H1 (cell line): ENCODE data around the gene PRR5L. TPM values are rescaled to one million over a fixed set of nuclear protein-coding genes. Genes with fewer than 3 reads are reported as not detected.

Source experiments
- BCL11A ChIP-seq, 2 experiments: IDR thresholded peaks; one replicate each; pipeline ENCODE4 v1.6.1; 2011; ENCODE audit warnings: low read depth in 2 of 2, low read length in 2 of 2, mild to moderate bottlenecking in 2 of 2
- PHF8 ChIP-seq: fragments of 200-600 bp; sonication (generic); conservative IDR thresholded peaks from 2 replicates; pipeline ENCODE4 v1.7.1; 2012; ENCODE audit warnings: low read depth, mild to moderate bottlenecking, inconsistent platforms, low read length, moderate library complexity
- POU5F1 ChIP-seq: IDR thresholded peaks from 2 replicates; pipeline ENCODE4 v1.6.1; 2011; ENCODE audit warnings: low read depth, mild to moderate bottlenecking, low read length, moderate library complexity
- SIRT6 ChIP-seq: IDR thresholded peaks from one replicate; pipeline ENCODE4 v1.7.1; 2012; ENCODE audit warnings: low read length, inconsistent platforms
- SP2 ChIP-seq: IDR thresholded peaks from 2 replicates; pipeline ENCODE4 v1.6.1; 2012; ENCODE audit warnings: mild to moderate bottlenecking, low read length, inconsistent platforms
- TBP ChIP-seq: IDR thresholded peaks from 2 replicates; pipeline ENCODE4 v1.6.1; 2011; ENCODE audit warnings: low read depth, low read length, improper control_type of control experiment
- polyA plus RNA-seq, 7 experiments: library from polyadenylated mRNA; depleted of rRNA in 3 of 7; stranded (reverse) in 5 of 7; unstranded in 2 of 7; fragments of >200 nt in 5 of 7; fragments of 200-250 nt in 2 of 7; gene quantifications; 1 replicate in 5 of 7; 2 replicates in 1 of 7; 4 replicates in 1 of 7; pipeline versions ENCODE4 v1.2.1 to v1.2.3, GENCODE V29; 2011 to 2013; ENCODE audit warnings: missing spikeins in 2 of 7, mixed read lengths in 2 of 7
- total RNA-seq: library from RNA; stranded (reverse); fragmentation: NEBNext Ultra II Directional; extraction: Animal tissue kit (Norgen Biotek cat#: 25700); gene quantifications from 2 replicates; pipeline ENCODE4 v1.2.1, GENCODE V29; 2021
- TF ChIP-seq, protein P1 (sequence below): fragments of 300-600 bp; sonication (generic); IDR thresholded peaks from 2 replicates; pipeline ENCODE4 v1.7.1; 2012; ENCODE audit warnings: low read length, moderate library complexity, mild to moderate bottlenecking, inconsistent platforms; ENCODE audit not compliant: insufficient replicate concordance
- TF ChIP-seq, protein P2 (sequence below), 3 experiments: IDR thresholded peaks; 1 replicate in 2 of 3; 2 replicates in 1 of 3; pipeline versions ENCODE4 v1.5.1 to v1.6.1; 2011; ENCODE audit warnings: low read length in 3 of 3, mild to moderate bottlenecking in 3 of 3, inconsistent platforms in 2 of 3, low read depth in 1 of 3, moderate library complexity in 1 of 3; ENCODE audit not compliant: insufficient read depth in 1 of 3; ENCODE audit errors: control extremely low read depth in 1 of 3

Gene PRR5L
- total and polyA plus RNA-seq, 2 of the 8 experiments (the other 6 are each of a cell fraction or from before 2014, with no cell fraction given) = 6.6 to 10.1 TPM

DNA sequence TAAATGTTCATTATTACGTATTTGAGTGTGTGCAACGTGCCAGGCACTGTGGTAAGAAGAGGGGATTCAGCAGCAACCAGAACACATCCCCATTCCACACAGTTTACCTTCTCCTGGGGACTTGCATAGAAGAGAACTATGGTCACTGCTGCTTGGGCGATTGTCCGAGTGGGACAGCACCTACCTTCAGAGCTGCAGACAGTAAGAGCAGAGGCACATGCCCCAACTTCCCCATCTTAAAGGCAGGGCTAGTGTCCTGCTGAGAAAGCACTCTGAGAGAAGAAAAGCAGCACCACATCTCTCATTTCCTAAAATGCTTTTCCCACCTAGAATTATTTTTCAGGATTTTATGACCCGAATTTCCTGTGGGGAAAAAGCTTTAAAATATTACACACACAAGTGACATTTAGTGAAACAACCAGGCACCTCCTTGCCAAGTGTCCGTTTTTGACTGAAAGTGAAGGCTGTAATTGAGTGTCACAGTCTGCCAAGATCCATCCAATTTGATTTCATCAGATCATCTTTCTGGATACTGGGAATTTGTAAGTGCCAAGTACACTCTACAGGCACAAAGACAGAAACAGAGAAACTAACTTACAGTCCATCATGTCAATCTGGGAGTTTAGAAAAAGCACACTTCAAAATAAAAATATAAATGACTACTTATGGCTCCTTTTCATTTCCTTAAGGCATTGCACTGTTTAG, 189.4 kb downstream of the PRR5L start (continued):
- TF ChIP-seq, protein P1, sequence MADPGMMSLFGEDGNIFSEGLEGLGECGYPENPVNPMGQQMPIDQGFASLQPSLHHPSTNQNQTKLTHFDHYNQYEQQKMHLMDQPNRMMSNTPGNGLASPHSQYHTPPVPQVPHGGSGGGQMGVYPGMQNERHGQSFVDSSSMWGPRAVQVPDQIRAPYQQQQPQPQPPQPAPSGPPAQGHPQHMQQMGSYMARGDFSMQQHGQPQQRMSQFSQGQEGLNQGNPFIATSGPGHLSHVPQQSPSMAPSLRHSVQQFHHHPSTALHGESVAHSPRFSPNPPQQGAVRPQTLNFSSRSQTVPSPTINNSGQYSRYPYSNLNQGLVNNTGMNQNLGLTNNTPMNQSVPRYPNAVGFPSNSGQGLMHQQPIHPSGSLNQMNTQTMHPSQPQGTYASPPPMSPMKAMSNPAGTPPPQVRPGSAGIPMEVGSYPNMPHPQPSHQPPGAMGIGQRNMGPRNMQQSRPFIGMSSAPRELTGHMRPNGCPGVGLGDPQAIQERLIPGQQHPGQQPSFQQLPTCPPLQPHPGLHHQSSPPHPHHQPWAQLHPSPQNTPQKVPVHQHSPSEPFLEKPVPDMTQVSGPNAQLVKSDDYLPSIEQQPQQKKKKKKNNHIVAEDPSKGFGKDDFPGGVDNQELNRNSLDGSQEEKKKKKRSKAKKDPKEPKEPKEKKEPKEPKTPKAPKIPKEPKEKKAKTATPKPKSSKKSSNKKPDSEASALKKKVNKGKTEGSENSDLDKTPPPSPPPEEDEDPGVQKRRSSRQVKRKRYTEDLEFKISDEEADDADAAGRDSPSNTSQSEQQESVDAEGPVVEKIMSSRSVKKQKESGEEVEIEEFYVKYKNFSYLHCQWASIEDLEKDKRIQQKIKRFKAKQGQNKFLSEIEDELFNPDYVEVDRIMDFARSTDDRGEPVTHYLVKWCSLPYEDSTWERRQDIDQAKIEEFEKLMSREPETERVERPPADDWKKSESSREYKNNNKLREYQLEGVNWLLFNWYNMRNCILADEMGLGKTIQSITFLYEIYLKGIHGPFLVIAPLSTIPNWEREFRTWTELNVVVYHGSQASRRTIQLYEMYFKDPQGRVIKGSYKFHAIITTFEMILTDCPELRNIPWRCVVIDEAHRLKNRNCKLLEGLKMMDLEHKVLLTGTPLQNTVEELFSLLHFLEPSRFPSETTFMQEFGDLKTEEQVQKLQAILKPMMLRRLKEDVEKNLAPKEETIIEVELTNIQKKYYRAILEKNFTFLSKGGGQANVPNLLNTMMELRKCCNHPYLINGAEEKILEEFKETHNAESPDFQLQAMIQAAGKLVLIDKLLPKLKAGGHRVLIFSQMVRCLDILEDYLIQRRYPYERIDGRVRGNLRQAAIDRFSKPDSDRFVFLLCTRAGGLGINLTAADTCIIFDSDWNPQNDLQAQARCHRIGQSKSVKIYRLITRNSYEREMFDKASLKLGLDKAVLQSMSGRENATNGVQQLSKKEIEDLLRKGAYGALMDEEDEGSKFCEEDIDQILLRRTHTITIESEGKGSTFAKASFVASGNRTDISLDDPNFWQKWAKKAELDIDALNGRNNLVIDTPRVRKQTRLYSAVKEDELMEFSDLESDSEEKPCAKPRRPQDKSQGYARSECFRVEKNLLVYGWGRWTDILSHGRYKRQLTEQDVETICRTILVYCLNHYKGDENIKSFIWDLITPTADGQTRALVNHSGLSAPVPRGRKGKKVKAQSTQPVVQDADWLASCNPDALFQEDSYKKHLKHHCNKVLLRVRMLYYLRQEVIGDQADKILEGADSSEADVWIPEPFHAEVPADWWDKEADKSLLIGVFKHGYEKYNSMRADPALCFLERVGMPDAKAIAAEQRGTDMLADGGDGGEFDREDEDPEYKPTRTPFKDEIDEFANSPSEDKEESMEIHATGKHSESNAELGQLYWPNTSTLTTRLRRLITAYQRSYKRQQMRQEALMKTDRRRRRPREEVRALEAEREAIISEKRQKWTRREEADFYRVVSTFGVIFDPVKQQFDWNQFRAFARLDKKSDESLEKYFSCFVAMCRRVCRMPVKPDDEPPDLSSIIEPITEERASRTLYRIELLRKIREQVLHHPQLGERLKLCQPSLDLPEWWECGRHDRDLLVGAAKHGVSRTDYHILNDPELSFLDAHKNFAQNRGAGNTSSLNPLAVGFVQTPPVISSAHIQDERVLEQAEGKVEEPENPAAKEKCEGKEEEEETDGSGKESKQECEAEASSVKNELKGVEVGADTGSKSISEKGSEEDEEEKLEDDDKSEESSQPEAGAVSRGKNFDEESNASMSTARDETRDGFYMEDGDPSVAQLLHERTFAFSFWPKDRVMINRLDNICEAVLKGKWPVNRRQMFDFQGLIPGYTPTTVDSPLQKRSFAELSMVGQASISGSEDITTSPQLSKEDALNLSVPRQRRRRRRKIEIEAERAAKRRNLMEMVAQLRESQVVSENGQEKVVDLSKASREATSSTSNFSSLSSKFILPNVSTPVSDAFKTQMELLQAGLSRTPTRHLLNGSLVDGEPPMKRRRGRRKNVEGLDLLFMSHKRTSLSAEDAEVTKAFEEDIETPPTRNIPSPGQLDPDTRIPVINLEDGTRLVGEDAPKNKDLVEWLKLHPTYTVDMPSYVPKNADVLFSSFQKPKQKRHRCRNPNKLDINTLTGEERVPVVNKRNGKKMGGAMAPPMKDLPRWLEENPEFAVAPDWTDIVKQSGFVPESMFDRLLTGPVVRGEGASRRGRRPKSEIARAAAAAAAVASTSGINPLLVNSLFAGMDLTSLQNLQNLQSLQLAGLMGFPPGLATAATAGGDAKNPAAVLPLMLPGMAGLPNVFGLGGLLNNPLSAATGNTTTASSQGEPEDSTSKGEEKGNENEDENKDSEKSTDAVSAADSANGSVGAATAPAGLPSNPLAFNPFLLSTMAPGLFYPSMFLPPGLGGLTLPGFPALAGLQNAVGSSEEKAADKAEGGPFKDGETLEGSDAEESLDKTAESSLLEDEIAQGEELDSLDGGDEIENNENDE = no peak
- TF ChIP-seq SP2 (no peak), TBP (no peak), BCL11A (IDR thresholded peaks at IDR 0.05; ENCODE audit: low read depth in 2 of 2, low read length in 2 of 2) (no peak), PHF8 (no peak), POU5F1 (no peak), SIRT6 (no peak)
- TF ChIP-seq, protein P2, sequence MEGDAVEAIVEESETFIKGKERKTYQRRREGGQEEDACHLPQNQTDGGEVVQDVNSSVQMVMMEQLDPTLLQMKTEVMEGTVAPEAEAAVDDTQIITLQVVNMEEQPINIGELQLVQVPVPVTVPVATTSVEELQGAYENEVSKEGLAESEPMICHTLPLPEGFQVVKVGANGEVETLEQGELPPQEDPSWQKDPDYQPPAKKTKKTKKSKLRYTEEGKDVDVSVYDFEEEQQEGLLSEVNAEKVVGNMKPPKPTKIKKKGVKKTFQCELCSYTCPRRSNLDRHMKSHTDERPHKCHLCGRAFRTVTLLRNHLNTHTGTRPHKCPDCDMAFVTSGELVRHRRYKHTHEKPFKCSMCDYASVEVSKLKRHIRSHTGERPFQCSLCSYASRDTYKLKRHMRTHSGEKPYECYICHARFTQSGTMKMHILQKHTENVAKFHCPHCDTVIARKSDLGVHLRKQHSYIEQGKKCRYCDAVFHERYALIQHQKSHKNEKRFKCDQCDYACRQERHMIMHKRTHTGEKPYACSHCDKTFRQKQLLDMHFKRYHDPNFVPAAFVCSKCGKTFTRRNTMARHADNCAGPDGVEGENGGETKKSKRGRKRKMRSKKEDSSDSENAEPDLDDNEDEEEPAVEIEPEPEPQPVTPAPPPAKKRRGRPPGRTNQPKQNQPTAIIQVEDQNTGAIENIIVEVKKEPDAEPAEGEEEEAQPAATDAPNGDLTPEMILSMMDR (IDR thresholded peaks at IDR 0.05; ENCODE audit: control extremely low read depth in 1 of 3, insufficient read depth in 1 of 3, low read depth in 1 of 3, low read length in 3 of 3) = no peak
